ENCODE data around the gene HK3.

Gene HK3, protein sequence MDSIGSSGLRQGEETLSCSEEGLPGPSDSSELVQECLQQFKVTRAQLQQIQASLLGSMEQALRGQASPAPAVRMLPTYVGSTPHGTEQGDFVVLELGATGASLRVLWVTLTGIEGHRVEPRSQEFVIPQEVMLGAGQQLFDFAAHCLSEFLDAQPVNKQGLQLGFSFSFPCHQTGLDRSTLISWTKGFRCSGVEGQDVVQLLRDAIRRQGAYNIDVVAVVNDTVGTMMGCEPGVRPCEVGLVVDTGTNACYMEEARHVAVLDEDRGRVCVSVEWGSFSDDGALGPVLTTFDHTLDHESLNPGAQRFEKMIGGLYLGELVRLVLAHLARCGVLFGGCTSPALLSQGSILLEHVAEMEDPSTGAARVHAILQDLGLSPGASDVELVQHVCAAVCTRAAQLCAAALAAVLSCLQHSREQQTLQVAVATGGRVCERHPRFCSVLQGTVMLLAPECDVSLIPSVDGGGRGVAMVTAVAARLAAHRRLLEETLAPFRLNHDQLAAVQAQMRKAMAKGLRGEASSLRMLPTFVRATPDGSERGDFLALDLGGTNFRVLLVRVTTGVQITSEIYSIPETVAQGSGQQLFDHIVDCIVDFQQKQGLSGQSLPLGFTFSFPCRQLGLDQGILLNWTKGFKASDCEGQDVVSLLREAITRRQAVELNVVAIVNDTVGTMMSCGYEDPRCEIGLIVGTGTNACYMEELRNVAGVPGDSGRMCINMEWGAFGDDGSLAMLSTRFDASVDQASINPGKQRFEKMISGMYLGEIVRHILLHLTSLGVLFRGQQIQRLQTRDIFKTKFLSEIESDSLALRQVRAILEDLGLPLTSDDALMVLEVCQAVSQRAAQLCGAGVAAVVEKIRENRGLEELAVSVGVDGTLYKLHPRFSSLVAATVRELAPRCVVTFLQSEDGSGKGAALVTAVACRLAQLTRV
- total RNA-seq: 0.10 to 0.37 (median 0.27) reads per million in 4 experiments

DNA sequence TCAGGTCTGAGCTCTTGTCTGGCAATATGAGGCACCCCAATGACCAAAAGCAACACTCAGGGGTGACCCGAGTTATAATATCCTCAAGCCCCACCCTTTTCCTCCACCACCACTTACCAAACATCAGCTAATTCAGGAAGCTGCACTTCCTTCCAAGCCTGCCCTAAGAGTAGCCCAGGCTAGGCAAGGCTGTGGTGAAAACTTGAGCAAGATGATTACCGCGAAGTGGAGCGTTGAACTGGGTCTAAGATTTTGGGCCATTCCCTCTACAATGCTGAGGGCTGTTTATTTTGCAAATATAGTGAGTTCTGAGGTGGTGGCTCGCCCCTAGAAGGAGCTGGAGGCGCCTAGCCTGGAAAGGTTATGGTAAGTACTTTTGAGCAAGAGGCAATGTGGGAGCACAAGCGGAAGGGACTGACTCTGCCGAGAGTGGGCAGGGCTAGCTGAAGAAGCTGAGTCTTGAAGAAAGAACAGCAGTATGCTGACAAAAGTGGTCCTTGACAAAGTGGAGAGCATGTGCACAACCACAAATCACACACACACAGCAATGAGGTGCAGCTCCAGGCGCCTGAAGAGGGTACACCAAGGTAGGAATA lies at the start of gene HK3:
TSS of gene HK3 (minus strand) at position 51 of the 596 bp plus-strand sequence. CDS start 3,187 bp downstream, outside the sequence.
- DNase-seq: no peak

DNA sequence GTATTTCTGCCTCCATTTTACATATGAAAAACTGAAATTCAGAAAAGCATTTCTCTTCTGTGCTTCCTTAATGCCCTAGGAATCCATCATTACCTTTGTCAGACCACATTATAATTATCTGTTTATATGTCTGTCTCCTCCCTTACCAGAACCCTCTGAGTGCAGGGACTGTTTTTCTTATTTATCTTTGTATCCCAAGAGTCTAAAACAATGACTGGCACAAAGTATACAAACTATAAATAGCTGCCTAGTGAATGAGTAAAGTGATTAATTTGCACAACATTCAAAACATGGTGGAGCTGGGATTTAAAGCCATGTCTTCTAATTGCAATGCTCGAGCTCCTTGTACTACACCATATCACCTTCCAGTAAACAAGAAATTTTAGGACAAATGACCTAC lies 49.3 kb upstream of the HK3 start:
- DNase-seq: no peak

DNA sequence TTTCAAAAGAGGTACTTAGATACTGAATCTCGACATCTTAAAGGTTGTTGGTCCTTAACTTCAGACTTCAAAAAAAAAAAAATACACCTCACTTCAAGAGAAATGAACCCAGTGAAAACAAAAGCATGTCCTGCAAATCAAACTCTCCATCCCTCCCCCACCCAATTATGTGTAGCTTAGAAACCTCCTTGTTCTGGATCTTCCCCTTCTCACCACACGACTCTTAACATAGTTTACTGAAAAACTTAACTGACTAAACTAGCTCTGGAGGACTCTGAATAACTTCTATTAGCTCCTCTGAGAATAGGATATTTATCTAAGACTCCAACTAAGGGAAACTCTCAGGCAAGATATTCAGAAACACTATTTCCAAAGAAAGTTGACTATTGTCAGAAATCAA lies 48.7 kb upstream of the HK3 start:
- no peak for DNase-seq

DNA sequence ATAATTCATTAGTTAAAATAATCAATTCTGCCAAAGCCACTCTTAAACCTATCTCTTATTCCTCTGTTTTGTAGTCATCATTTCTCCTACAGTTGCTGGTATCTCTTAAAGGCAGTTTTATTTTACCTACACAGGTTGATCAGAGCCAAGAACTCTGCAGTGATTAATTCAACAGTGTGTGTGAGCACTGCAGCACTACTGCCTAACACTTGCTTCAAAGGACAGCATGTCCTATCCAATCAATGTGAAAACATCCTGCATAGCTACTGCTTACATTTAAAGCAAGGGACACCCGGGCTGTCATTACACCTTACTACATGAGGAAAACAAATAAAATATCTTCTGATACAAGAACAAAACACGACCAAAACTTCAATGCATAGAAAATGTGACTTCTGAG lies 45.1 kb upstream of the HK3 start:
- DNase-seq: no peak

DNA sequence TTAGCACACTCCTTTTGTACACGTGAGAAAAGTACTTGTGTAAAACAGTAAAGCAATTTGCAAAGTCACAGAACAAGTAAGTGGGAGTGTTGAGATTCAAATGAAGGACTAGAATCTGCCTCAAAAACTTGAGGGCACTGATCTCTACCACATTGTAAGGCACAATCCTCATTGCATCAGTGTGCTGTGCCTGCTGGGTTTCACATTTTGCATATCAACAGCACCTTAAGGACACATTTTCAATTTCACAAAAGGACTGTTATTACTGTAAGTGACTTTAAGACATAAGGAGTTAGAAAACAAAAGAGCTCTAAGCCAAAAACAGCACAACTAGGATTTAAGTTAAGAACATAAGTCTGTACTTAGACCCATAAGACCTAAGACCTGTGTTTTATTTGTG lies 44.7 kb upstream of the HK3 start:
- DNase-seq: no peak

DNA sequence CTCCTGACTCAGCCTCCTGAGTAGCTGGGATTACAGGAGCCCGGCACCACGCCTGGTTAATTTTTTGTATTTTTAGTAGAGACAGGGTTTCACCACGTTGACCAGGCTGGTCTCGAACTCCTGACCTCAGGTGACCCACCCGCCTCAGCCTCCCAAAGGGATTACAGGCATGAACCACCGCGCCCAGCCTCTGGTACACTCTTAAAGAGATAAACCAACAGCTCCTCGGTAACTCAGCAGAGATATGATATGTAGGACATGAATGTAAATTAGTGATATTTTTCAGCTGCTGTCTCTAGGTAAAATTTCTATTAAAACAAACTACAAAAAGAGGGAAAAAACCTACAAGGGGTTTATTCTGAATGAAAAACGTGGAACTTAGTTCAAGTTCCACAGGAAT lies 42.8 kb upstream of the HK3 start:
- DNase-seq: no peak

DNA sequence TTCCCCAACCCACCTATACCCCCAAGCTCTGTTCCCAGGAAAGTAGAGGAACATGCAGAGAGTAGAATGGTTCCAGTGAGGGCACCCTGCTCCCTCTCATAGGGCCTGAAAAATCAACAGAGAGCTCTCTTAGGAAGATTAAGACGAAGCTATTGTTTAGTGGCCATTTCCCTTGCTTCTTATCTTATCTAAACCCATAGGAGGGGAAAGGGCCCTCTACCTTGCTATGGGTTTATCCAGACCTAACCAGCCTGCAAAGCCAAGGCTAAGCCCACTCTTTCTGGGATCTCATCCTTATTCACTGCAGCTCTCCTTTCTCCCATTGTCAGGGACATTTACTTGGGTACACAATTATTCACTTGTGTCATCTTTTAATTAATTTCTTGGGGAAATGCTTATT lies 39.3 kb upstream of the HK3 start:
- DNase-seq: no peak

DNA sequence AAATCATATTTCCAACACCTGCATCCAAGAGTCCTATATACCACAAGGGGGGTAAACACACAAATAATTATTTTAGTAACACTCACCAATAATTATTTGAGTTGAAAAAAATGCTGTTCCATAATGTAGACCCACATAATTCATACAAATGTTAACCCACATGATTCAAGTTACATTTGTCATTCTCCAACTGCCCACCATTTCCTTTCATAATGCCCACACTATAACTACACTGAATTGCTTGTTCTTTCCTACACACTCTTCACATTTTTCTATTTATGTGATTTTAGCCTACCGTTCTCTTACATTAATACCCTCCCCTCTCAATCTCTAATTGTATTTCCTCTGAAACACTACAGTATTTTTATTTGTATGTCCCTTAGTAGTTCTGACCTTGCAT lies 35.9 kb upstream of the HK3 start:
- DNase-seq: no peak

DNA sequence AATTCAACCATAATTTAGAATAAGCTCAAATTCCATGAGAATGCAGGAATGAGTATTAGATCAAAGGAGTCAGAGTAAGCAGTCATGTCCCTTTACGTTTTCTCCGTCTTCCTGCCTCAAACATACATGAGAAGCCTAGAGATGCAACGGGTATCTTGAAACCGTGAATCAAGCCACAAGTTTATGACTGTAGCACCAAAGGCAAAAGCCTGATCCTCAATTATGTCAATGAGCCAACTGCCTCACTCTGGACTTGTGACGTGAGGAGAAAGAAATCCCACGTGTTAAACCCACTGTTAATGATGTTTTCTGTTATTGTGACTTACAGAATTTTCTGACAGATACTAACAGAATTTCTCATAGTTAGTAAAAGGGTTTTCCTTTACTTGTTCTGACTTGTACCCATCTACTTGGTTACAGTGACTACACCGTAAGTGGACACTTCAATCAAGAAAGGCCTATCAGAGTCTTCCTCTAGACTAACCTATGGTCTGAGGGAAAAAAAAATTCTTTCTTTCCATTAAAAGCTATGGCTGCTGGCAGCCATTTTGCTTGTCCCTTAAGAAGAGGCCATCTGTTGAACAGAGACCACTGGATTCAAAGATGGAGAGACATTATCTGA lies 35.3 kb upstream of the HK3 start:
- DNase-seq: no peak

DNA sequence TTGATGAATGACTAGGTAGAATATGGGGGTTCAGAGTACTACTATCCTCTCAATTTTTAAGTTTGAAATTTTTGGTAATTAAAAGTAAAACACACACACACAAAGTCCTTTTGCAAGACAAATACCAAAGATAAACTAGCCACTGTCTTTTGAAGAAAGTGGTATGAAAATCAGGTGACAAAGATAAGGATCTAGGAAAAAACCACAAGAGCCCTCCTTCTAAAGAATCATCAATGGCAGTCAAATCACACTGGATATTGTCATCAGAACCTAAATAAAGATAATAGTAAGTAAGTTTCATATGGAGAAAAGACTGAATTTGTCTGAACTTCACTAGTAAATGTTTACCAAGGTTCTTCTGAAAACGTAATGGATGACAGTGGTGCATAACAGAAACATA lies 30.5 kb upstream of the HK3 start:
- no peak for DNase-seq

DNA sequence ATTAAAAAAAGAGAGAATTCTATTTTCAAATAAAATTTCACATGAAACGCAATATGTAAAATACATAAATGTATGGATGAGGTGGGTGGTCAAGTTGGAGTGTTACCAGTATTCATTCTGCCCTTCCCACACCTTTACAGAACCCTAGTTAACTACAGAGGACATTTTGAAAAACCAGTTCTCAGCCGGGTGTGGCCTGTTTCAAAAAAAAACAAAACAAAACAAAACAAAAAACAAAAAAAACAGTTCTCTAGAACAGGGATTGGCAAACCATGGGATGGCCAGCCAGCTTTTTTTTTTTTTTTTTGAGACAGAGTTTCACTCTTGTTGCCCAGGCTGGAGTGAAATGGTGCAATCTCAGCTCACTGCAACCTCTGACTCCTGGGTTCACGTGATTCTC lies 28.4 kb upstream of the HK3 start:
- DNase-seq: no peak

DNA sequence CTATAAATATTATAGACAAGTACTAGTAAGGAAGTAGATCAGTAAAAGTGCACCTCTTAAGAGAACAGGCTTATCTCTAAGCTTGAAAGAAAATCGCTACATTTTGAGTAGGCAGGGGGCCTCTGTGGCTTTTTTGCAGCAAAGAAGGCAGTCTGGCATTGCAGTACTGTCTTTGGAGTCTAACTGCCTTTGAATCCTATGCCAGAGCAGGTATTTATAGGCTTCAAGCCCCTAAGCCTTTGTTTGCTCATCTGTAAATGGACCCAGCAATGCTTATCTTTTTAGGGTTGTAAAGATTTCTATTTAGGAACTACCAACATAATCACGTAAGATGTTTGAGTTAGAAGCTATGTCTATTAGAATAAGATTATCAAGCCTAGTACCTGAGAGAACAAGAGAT lies 23.7 kb upstream of the HK3 start:
- DNase-seq: no peak

DNA sequence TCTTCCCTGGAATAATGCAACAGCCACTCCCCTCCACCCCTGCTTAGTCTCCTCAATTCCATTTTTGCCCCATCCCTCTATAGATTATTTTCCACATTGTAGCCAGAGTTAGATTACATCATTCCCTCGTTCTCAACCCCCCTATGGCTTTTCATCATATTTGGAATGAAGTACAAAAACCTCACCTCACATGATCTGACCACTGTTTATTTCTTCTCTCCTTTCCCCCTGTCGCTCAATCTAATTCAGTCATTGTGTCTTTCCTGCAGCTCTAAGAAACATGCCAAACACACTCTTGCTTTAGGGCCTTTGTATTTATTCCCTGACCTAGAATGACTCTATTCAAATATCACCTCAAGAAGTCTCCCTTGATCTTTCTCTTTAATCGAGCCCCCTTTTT lies 22.6 kb upstream of the HK3 start:
- no peak for DNase-seq

DNA sequence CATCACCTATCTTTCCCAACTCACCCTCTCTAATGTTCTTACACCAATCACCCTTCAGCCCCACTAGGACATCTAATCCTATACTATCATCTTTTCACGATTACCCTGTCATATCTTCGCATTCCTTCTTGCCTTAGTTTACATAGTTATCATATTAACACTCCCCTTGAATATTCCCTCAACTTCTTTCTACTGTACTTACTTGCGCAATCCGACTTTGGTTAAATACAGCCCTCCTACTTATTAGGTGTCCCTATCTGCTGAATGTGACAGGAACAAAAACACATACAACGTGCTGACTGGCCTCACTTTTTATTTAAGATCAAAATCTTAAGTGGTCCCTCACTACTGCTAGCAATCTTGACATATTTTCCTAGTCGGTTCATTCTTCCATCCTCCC lies 19.5 kb upstream of the HK3 start:
- DNase-seq: no peak

DNA sequence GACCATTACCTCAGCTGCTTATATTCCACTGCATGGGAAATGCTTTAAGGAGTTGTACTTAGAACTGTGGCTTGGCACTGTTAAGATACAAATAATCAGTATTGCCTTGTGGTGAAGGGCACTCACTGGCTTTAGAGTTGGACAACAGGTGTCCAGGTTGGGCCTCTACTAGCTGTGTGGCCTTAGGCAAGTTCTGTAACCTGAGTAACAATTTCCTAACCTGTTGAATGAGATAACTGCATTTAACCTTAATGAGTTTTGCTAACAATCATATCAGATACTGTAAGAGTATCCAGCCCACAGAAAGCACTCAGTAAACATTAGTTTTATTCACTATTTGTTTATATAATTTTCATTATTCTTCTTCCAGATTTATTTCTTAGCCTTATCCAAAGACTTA lies 17.2 kb upstream of the HK3 start:
- no peak for DNase-seq

DNA sequence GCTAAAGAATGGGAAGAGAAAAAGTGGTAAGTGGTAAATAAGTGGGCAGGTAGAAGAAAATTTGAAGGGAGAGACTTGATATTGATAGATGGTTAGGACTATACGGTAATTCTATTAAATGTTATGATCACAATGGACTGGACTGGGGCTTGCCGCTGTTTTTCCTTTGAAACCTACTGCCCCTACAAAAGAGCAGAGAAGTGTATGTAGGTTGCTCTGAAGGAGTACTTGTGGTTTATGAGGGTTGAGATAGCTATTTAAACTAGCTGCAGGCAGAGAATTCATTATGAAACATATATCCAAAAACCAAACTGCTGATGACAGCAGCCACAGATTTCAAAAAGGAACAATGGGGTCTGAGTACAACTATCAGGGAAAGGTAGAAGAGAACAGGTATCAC lies 16.8 kb upstream of the HK3 start:
- no peak for DNase-seq

DNA sequence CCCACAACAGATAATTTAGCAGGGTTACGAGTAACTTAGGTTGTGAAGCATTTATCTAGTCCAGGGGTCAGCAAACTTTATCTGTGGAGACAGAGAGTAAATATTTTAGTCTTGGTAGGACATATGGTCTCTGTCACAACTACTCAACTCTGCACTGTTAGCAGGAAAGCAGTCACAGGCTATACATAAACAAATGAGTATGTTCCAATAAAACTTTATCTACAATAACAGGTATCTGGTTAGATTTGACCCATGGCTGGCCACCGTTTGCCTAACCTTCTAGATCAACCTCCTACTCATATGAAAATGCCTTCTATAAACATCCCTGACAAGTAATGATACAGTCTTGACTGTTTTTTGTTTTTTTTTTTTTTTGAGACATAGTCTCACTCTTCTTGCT lies 13.0 kb upstream of the HK3 start:
- DNase-seq: no peak

DNA sequence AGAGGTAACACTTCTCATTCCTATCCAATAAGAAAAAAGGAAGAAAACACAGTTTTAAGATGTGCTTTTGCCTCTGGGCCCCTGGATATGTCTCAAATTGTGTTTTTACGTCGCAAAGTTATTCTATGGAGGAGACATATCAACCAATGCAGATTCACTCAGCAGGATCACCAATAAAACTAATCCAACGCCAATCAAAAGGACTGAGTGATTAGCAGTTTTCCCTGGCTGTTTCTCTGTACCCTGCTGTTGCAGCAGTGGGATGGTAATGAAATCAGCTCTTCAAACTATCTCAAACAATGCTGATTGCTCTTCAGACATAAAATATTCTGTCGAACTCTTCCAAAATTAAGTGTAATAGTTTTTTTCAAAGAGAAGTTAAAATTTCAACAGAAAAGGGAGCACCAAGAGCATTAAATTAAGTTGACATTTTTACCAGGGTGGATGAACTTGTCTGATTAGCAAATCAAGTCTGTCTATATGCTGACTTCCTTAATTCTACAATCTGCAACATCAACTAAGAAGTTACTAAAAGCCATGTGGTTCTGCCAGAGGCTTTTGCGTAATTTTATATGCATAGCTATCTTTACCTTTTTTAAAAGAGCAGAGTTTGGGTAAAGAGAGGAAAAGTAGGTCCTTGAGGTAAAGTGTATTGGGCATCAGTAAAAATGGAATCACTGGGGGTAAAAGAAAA lies 9.7 kb upstream of the HK3 start:
- DNase-seq: no peak

DNA sequence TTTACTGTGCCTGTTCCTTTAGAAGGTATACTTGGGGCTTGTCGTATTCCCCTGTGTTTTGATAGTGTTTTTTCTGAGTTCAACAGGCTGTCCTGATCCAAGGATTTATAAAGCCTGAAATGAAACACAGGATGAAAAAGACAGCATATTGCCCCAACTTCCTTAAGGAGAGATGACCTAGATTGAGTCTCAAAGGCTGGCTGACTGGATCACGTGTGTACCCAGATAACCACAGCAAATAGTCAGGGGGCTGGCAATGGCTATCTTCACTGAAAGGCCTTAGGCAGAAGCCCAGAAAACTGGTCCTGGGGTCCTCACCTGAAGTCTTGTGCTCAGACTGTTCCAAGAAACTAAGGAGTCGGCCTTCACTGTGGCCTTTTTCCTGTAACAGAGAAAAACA lies 7.7 kb upstream of the HK3 start:
- no peak for DNase-seq

DNA sequence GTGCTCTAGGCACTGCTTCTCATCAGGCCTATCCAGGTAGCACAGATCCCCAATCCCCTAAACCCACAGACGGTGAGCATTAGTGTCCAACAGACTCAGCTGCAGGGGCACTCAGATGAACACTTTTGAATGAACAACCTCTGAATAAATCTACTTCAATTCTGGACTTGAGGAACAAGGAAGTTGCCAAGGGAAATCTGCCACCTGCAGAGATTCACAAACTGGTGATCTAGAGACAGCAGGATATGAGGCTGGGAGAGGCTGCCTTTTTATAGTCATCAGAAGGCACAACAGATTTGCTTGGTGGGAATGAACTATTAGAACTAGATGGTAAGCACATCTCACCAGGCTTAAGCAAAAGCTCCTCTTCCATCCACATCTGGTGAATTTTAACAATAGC lies 7.0 kb upstream of the HK3 start:
- DNase-seq: no peak

DNA sequence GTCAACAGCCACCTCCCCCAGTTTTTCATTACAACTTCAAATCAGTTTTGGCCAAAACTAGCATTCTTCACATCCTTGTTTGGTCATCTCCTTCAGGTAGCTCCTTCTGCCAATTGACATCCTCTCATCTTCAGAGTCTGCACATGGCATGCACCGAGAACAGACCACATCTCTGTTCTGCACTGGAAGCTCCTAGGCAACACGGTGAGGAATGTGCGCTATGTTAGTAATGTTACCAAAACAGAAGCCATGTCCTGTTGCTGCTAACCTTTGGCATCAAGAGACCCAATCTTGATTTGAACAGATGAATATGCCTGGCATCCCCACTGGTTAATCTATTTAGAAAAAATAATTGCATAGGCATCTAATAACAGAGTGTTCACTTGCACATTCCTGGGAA lies 5.1 kb upstream of the HK3 start:
- no peak for DNase-seq

DNA sequence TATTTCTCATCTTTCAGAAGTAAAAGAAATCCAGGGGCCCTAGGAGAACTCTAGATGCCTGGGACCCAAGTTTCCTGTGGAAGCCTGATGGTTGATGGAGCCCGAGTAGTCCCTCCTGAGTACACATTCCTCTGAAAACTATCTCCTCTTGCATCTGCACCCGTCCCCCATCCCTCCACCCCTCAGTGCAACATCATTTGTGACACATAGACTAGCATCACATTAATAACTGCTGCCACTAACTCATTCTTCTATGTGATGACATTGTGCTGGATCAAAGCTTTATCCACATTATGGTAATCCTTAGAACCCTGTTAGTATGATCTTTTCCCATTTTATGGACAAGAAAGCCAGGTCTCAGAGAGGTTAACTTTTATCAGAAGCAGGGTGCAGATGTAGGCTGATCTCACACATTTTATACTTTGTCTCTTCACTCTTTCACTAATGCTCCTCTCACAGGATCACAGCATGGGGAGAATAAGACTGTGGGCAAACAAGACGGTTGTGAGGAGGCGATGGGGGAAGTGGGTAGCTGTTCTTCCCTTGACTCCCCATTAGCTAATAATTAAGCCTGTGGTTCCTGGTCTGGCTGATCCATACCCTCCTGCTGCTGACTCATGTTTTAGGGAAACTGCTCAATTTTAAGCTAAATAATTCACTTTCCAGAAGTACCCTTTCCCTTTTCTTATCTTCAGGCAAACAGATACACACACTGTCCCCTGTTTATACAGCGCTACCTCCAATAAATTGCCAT lies 3.9 kb upstream of the HK3 start:
- no peak for DNase-seq
